ENCODE data around the gene TRIM38. TPM values are rescaled to one million over a fixed set of nuclear protein-coding genes. Genes with fewer than 3 reads are reported as not detected.

TRIM38 gene
- total and polyA plus RNA-seq, 2 of the 13 experiments (the other 11 are each of a cell fraction or from before 2014, with no cell fraction given), result 2.5 to 3.1 TPM

GRCh38 chr6:25992413-25993340 is 30.1 kb downstream of the TRIM38 start (continued):
- TF ChIP-seq ZNF512B (CRISPR knock-in tag; IDR thresholded peaks at IDR 0.05; ENCODE audit: borderline replicate concordance), result no peak
- TF ChIP-seq ZNF547 (CRISPR knock-in tag; IDR thresholded peaks at IDR 0.05), result peak; percentile 85
- TF ChIP-seq SMC3 (IDR thresholded peaks at IDR 0.05; ENCODE audit: low read length), result no peak
- TF ChIP-seq HNF4G (IDR thresholded peaks at IDR 0.05; ENCODE audit: borderline replicate concordance, low read depth, low read length), result no peak
- TF ChIP-seq HNF4G (CRISPR knock-in tag; IDR thresholded peaks at IDR 0.05; ENCODE audit: borderline replicate concordance, low read depth), result peak; percentile 21; the same call in 1 of the 2 replicates
- no peak for TF ChIP-seq TCF7 (IDR thresholded peaks at IDR 0.05; ENCODE audit: low read depth)
- TF ChIP-seq ZNF597 (CRISPR knock-in tag; IDR thresholded peaks at IDR 0.05), result no peak
- TF ChIP-seq RBAK (CRISPR knock-in tag; IDR thresholded peaks at IDR 0.05), result no peak
- 0 out of 2 replicates have a peak, but pooled peaks have one; percentile 33 for TF ChIP-seq ZNF7 (CRISPR knock-in tag; IDR thresholded peaks at IDR 0.05)
- TF ChIP-seq, protein P1, sequence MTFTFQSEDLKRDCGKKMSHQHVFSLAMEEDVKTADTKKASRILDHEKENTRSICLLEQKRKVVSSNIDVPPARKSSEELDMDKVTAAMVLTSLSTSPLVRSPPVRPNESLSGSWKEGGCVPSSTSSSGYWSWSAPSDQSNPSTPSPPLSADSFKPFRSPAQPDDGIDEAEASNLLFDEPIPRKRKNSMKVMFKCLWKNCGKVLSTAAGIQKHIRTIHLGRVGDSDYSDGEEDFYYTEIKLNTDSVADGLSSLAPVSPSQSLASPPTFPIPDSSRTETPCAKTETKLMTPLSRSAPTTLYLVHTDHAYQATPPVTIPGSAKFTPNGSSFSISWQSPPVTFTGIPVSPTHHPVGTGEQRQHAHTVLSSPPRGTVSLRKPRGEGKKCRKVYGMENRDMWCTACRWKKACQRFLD (CRISPR knock-in tag; IDR thresholded peaks at IDR 0.05; ENCODE audit: borderline replicate concordance), result no peak
- TF ChIP-seq ZNF720 (CRISPR knock-in tag; IDR thresholded peaks at IDR 0.05), result no peak
- peak; percentile 4; the same call in 1 of the 2 replicates for TF ChIP-seq HMG20A (CRISPR knock-in tag; IDR thresholded peaks at IDR 0.05; ENCODE audit: borderline replicate concordance)
- TF ChIP-seq GLI4 (CRISPR knock-in tag; IDR thresholded peaks at IDR 0.05; ENCODE audit: borderline replicate concordance), result no peak; the same call in 1 of the 2 replicates
- TF ChIP-seq CEBPB (IDR thresholded peaks at IDR 0.05; ENCODE audit: borderline replicate concordance, low read depth, low read length), result no peak
- TF ChIP-seq ERF (CRISPR knock-in tag; IDR thresholded peaks at IDR 0.05), result peak; percentile 77
- TF ChIP-seq ZNF124 (CRISPR knock-in tag; IDR thresholded peaks at IDR 0.05), result peak; percentile 37; the same call in 1 of the 2 replicates
- TF ChIP-seq MXD3 (CRISPR knock-in tag; IDR thresholded peaks at IDR 0.05), result peak; percentile 66; the same call in 1 of the 2 replicates
- TF ChIP-seq ZNF549 (CRISPR knock-in tag; IDR thresholded peaks at IDR 0.05), result 0 out of 2 replicates have a peak, but pooled peaks have one; percentile 8
- TF ChIP-seq RXRA (CRISPR knock-in tag; IDR thresholded peaks at IDR 0.05), result peak; percentile 63; the same call in 1 of the 2 replicates
- TF ChIP-seq, protein P2, sequence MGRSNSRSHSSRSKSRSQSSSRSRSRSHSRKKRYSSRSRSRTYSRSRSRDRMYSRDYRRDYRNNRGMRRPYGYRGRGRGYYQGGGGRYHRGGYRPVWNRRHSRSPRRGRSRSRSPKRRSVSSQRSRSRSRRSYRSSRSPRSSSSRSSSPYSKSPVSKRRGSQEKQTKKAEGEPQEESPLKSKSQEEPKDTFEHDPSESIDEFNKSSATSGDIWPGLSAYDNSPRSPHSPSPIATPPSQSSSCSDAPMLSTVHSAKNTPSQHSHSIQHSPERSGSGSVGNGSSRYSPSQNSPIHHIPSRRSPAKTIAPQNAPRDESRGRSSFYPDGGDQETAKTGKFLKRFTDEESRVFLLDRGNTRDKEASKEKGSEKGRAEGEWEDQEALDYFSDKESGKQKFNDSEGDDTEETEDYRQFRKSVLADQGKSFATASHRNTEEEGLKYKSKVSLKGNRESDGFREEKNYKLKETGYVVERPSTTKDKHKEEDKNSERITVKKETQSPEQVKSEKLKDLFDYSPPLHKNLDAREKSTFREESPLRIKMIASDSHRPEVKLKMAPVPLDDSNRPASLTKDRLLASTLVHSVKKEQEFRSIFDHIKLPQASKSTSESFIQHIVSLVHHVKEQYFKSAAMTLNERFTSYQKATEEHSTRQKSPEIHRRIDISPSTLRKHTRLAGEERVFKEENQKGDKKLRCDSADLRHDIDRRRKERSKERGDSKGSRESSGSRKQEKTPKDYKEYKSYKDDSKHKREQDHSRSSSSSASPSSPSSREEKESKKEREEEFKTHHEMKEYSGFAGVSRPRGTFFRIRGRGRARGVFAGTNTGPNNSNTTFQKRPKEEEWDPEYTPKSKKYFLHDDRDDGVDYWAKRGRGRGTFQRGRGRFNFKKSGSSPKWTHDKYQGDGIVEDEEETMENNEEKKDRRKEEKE (IDR thresholded peaks at IDR 0.05), result no peak
- no peak for TF ChIP-seq ZNF652 (CRISPR knock-in tag; IDR thresholded peaks at IDR 0.05; ENCODE audit: borderline replicate concordance, low read depth)
